BE2C (cell line): ENCODE data around the gene PIK3CA.

Source experiments
- DNase-seq: peaks from one replicate; pipeline ENCODE4 v3.0.0-alpha.2; 2020
- H3K27me3 ChIP-seq: fragments of 250-450 bp; sonication (Bioruptor Pico); 2 replicates; pipeline ENCODE4 v1.5.1; 2020; ENCODE audit warnings: mild to moderate bottlenecking
- H3K36me3 ChIP-seq: fragments of 250-450 bp; sonication (Bioruptor Pico); 2 replicates; pipeline ENCODE4 v1.5.1; 2020; ENCODE audit warnings: mild to moderate bottlenecking
- H3K4me1 ChIP-seq: fragments of 250-450 bp; sonication (Bioruptor Pico); 2 replicates; pipeline ENCODE4 v1.5.1; 2020
- H3K4me3 ChIP-seq: 2 replicates; pipeline ENCODE4 v1.5.1; 2011; ENCODE audit warnings: low read depth, low read length
- H3K9me3 ChIP-seq: fragments of 250-450 bp; sonication (Bioruptor Pico); 2 replicates; pipeline ENCODE4 v1.5.1; 2020
- TF ChIP-seq, protein P1 (sequence below): IDR thresholded peaks from 2 replicates; pipeline ENCODE4 v1.5.1; 2012; ENCODE audit warnings: mild to moderate bottlenecking, low read depth, low read length

PIK3CA gene

DNA sequence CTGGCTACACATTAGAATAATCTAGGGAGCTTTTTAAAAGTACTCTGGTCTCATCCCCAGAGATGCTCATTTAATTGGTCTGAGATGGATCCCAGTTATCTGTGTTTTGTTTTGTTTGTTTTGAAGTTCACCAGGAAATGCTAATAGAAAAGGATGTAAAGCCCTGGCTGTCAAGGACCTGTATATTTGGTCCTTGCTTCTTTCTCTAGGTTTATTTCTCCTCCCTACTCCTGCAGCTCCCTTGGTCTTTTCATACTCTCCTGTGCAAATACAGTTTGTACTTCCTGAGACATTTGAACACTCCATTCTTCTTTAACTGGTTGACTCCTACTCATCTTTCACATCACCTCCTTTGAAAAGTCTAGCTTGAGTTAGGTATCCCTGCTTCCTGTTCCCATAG is 3.3 kb downstream of the PIK3CA start:
- no peaks in the 10 kb centered on the region for H3K9me3 ChIP-seq
- no peak for DNase-seq

DNA sequence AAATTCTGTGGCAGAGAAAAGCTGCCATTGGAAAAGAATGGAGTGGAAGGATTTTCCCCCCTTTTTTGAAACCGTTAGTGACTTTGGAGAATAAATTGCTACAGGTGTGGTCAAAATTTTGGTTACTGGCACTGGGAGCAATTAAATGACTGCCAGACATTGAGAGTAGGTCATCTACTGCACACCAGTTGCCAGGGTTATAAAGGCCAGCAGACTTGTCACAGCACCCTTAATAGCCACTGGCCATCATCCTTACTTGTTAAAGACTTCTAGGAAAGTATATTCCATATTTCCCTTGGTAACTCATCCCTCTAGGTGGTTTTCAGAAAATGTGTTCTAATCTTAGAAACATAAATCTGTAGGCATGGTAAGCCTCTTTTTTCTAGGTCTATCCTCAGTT is 8.0 kb downstream of the PIK3CA start:
- Histone ChIP-seq H3K4me3 (no peak overlapping the region), H3K4me1 (no peaks in the 10 kb centered on the region; the same call in 1 of the 2 replicates), H3K27me3 (no peaks in the 10 kb centered on the region), H3K9me3 (no peaks in the 10 kb centered on the region), H3K36me3 (no peaks in the 10 kb centered on the region)
- no peak for DNase-seq
- TF ChIP-seq, protein P1, sequence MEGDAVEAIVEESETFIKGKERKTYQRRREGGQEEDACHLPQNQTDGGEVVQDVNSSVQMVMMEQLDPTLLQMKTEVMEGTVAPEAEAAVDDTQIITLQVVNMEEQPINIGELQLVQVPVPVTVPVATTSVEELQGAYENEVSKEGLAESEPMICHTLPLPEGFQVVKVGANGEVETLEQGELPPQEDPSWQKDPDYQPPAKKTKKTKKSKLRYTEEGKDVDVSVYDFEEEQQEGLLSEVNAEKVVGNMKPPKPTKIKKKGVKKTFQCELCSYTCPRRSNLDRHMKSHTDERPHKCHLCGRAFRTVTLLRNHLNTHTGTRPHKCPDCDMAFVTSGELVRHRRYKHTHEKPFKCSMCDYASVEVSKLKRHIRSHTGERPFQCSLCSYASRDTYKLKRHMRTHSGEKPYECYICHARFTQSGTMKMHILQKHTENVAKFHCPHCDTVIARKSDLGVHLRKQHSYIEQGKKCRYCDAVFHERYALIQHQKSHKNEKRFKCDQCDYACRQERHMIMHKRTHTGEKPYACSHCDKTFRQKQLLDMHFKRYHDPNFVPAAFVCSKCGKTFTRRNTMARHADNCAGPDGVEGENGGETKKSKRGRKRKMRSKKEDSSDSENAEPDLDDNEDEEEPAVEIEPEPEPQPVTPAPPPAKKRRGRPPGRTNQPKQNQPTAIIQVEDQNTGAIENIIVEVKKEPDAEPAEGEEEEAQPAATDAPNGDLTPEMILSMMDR: no peak

More for the DNA sequence above, 3.3 kb downstream of the PIK3CA start:
- Histone ChIP-seq H3K4me3 (no peak overlapping the region), H3K27me3 (no peaks in the 10 kb centered on the region), H3K4me1 (no peaks in the 10 kb centered on the region; the same call in 1 of the 2 replicates), H3K36me3 (no peaks in the 10 kb centered on the region)
- TF ChIP-seq, protein P1: no peak

- H3K4me1 ChIP-seq: no peaks in the 10 kb centered on the region; the same call in 1 of the 2 replicates
- TF ChIP-seq, protein P1: no peak
- H3K4me3 ChIP-seq: no peak overlapping the region
- H3K27me3 ChIP-seq: no peaks in the 10 kb centered on the region
- DNase-seq: no peak
- no peaks in the 10 kb centered on the region for H3K9me3 ChIP-seq
- no peaks in the 10 kb centered on the region for H3K36me3 ChIP-seq
These were observed 8.6 kb downstream of the PIK3CA start for GRCh38 chr3:179156775-179157174.

- no peaks in the 10 kb centered on the region for H3K36me3 ChIP-seq
- H3K9me3 ChIP-seq: no peaks in the 10 kb centered on the region
- TF ChIP-seq, protein P1: no peak
- no peak overlapping the region for H3K4me3 ChIP-seq
- no peak for DNase-seq
- H3K27me3 ChIP-seq: no peaks in the 10 kb centered on the region
- no peaks in the 10 kb centered on the region; the same call in 1 of the 2 replicates for H3K4me1 ChIP-seq
These were observed 10.3 kb downstream of the PIK3CA start for GRCh38 chr3:179158336-179159039.

DNA sequence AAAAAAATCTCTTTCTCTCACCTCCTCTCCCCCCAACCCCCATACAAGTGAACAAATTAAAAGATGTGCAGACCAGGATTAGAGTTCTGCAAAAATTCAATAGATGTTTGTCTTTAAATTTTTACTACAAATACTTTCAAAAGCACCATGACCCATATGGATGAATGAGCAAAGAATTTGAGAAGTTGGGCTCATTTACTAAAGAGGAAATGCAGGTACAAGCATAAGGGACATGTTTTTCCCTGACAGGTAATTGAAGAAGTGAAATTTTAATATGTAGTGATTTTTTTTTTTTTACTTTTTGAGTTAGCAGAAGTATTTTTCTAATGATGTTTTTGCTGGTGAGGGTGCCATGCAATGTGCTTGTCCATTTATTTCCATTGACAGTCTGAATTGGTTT is 15.3 kb downstream of the PIK3CA start:
- no peaks in the 10 kb centered on the region for H3K27me3 ChIP-seq
- no peak for DNase-seq
- TF ChIP-seq, protein P1: no peak
- no peaks in the 10 kb centered on the region for H3K4me1 ChIP-seq
- H3K9me3 ChIP-seq: no peaks in the 10 kb centered on the region
- H3K36me3 ChIP-seq: no peaks in the 10 kb centered on the region
- H3K4me3 ChIP-seq: no peak overlapping the region

DNA sequence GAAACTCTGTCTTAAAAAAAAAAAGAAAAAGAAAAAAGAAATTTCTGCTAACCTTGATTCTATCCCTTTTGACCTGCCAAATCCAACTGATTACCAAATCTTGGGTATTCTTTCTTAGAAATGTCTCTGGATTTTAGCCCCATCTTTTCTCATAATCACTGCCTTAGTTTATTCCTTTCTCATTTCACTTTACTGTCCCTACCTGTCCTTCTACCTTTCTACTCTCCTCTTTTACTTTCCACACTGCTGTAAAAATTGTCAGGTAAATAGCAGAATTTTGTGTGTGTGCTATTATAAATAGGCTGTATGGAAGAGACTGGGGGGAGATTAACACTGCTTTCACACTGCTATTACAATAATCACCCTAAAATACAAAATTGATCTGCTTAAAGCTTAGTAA is 16.7 kb downstream of the PIK3CA start:
- DNase-seq: no peak
- Histone ChIP-seq H3K9me3 (no peaks in the 10 kb centered on the region), H3K4me3 (no peak overlapping the region), H3K27me3 (no peaks in the 10 kb centered on the region), H3K4me1 (no peaks in the 10 kb centered on the region), H3K36me3 (no peaks in the 10 kb centered on the region)
- TF ChIP-seq, protein P1: no peak
